HG03139 (cell line): ENCODE measurements around the gene ERBIN.
"Not testable (repeated sequence)": the region's sequence is repeated elsewhere in the genome, so short reads cannot be mapped to it uniquely, and the experiment has no call there.

Experiments used
- ATAC-seq: cut with Tn5 transposase; IDR thresholded peaks from one replicate; pipeline ENCODE4 v1.9.1; 2021; ENCODE audit not compliant: unreplicated experiment

ERBIN gene

GRCh38 chr5:65955746-65956145 lies 29.4 kb downstream of the ERBIN start:
- ATAC-seq: no peak

- ATAC-seq: not testable (repeated sequence)
Observed at GRCh38 chr5:65957703-65958102, 31.3 kb downstream of the ERBIN start.

- ATAC-seq: peak; percentile 78
Observed at GRCh38 chr5:65961633-65962032, 35.3 kb downstream of the ERBIN start.

DNA sequence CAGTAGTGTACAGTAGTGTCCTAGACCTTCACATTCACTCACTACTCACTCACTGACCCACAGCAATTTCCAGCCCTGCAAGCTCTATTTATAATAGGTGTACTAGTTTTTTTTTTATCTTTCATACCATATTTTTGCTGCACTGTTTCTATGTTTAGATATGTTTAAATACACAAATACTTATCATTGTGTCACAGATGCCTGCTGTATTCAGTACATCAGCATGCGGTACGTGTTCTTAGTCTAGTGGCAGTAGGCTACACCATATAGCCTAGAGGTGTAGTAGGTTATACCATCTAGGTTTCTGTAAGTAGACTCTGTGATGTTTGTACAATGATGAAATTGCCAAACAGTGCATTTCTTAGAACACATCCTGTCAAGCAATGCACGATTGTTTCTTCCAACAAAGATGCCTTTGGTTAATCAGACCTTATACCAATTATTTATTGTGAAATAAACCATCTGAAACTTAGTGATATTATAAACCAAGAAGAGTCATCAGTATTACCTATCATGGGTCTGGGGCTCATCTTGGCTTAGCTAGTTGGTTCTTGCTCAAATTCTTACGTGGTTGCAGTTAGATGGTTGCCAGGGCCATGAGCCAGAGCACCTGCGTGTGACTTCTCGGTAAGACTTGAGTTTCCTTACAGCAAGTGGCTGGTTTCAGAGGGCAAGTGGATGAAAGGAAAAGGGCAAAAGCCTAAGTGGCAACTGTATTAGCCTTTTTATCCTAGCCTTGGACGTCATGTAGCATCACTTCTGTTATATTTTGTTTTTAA lies 41.1 kb downstream of the ERBIN start:
- ATAC-seq: no peak

DNA sequence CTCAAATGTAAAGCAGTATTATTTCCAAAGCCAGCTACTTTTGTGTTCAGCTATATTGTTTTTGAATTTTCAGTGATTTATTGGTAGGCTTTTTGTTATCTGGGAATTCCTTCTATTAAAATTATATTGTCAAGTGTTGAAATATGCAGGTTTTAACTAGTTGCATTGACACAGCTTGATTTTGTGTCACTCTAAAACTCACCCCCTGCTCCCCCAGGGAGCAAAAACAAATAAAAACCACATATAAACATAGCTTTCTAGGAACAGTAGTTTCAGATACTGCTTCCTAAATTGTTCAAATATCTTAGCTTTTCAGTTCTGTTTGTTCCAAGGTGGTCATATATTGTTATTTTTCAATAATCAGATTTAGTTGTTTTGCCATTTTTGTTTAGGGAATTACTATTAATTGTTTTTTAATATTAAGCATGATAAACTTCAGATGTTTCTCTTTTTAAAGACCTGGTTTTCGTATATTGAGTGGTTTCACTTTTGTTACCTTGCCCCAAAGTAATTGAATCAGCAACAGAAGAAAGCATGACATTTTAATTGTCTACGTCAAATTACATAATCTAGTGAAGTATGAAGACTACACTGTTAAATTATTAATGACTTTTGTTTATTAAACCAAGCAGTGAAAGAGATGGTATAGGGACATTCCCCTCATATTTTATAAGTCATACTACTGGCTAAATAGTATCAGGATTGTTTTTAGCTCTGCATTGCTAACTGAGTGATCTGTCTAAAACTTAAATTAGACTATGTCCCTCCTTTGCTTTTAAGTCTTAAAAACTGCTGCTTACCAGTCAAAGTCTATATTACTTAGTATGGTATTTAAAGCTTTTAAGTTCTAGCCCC lies 43.4 kb downstream of the ERBIN start:
- ATAC-seq: no peak

GRCh38 chr5:65970481-65971367 lies 44.3 kb downstream of the ERBIN start:
- no peak for ATAC-seq

- no peak for ATAC-seq
Observed at GRCh38 chr5:65971643-65972042, 45.3 kb downstream of the ERBIN start.

DNA sequence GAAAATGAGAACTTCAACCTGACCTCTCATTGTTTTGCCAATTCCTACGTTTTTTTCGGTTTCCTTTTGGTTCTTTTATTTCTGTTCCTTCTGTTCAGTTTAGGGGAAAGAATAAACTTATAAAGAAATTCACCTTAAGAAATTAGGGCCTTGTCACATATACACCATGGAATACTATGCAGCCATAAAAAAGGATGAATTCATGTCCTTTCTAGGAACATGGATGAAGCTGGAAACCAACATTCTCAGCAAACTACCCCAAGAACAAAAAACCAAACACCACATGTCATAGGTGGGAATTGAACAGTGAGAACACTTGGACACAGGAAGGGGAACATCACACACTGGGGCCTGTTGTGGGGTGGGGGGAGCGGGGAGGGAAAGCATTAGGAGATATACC lies 46.5 kb downstream of the ERBIN start:
- ATAC-seq: not testable (repeated sequence)

GRCh38 chr5:65978251-65978650 lies 51.9 kb downstream of the ERBIN start:
- ATAC-seq: no peak

DNA sequence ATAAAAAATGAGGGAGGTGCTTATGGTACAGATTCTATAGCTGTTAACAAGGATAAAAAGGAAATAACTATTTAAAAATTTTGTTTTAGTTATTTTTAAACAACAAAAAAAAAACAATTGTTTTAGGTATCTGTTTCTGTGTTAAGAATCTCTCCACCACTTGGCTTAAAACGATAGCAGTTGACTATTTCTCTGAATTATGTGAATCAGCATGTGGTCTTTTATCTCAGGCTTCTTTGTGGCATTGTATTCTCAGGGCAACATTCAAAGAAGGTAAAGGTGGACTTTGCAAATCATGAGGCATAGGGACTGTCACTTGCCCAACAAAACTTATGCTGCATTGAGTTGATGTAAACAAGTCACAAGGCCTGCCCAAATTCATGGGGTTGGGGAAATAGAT lies 55.2 kb downstream of the ERBIN start:
- ATAC-seq: no peak

DNA sequence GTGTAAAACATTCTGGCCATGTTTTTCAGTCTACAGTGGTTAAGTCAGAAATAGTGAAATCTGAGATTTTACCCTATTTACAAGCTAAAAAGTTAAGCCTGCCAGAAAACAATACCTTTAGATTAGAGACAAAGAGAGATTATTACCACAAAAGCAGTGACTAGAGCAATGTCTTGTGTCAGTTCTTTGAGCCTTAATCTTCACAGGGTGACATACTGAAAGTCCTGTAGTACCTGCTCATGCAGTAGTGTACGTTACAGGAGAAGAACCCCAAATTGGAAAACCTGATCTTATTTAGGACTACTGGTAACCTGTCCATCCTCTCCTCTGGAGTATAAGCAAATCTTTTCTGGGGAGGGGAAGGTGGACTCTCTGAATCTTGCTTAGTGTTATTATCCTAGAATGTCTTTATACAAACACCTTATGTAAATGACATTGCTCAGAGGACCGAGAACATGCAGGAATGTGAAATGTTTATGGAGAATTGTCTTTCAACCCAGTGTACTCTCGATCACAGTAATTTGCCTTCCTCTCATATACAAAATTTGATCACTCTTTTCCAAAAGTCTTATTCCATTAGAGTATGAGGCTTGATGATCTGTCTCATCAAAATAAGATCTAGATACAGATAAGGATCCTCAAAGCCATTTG lies 55.7 kb downstream of the ERBIN start:
- no peak for ATAC-seq

DNA sequence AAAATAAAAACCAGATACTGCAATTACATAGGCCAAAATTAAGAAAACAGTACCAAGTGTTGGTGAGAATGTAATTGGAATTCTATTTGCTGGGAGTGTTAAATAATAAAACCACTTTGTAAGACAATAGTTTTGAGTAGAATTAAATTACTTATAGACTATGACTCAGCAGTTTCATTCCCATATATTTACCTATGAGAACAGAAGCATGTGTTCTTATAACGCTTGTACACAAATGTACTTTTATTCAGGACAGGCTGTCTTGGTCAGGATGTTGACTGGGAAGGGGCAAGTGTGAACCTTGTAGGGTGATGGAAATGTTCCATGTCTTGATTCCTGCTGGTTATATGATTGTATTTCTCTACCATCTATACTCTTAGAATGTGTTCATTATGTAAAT lies 56.3 kb downstream of the ERBIN start:
- no peak for ATAC-seq

DNA sequence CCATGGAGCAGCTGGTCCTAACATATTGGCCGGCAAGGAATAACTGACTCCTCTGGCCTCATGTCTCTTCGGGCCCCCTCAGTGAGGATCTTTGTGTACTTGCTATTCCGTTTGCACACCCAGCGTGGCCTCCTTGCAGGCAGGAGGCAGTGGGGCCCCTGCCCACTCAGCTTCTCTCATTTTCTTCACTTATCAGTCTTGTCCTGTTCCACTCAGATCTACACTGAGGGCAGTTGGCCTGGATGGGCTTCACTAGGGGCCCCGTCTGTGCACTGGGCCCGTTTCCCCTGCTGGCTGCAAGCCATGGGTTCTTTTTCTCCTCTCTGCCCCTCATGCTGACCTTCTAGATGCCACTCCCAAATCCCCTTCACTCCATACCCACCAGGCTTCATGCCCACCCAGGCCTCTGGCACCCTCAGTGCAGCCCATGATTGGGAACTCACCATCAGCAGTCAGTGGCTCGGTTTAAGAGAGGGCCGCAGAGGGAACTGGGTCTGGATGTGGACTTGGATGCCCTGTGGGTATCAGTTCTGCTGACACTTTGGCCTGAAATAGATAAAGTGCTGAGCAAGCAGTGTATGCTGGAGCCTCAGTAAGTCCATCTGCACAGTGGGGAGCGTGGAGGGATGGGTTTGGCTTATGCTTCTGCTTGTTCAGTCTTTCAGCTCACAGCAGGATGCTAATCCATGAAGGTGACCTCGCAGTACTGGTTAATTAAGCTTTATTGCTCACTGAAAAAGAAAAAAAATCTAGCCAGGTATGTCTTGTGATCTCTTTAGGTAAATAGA lies 57.9 kb downstream of the ERBIN start:
- no peak for ATAC-seq

- ATAC-seq: no peak
Observed at GRCh38 chr5:65986050-65986451, 59.7 kb downstream of the ERBIN start.

DNA sequence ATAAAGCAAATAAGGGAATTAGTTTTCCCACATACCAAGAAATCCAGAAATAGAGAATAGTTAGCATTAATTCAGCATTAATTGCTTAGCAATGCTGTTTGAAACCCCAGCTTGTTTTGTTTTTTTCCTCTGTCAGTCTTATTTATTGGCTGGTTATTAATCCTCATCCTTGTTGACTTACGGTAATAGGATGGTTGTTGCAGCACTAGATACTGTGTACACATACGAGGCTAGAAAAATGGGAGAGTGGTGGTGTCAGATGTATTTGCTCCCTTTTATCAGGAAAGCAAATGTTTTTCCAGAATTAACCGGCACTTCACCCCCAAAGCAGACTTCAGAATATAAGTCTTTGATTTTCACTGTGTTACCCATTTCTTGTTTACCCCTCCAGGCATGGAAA lies 60.4 kb downstream of the ERBIN start:
- no peak for ATAC-seq

DNA sequence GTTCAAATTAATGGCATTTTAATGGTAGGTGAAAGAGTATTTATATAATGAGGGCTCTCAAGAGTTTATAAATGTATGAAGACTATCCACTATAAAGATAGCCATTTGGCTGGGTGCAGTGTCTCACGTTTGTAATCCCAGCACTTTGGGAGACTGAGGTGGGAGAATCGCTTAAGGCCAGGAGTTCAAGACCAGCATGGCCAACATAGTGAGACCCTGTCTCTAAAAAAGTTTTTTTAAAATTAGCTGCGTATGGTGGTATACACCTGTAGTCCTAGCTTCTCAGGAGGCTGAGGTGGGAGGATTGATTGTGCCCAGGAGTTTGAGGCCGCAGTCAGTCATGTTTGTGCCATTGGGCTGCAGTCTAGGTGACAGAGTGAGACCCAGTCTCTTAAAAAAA lies 61.6 kb downstream of the ERBIN start:
- no peak for ATAC-seq

GRCh38 chr5:65989158-65989557 lies 62.8 kb downstream of the ERBIN start:
- no peak for ATAC-seq

GRCh38 chr5:65992630-65993029 lies 66.3 kb downstream of the ERBIN start:
- ATAC-seq: no peak

DNA sequence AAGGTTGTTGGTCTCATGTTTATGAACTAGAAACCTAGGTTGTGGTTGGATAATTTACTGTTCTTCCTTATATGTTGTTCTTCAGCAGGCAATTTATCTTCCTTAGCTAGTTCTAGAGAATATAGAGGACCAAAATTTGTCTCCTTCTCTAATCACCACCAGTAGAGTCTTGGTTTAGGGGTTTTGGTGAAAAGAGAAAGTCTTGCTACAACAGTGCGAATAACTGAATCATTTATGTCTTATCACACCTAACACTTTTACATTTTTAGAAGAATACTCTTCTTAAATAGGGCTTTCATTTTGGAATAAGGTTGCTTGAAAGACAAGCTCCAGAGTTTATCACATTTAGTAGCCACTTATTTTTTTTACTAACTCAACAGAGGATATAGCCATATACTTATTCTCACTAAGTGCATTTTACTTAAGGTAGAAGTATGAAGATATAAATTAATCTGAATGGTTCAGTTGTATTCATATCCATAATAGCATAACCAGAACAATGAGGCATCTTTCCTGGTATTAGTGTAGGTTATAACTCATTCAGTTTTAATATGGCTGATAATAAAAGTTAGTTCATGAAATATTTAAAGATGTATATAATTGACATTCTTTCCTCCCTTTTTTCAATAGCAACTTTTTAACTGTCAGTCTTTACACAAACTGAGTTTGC lies 67.9 kb downstream of the ERBIN start:
- no peak for ATAC-seq
